Measurements from ENCODE around the gene PHF24.
"Not testable (repeated sequence)": the region's sequence is repeated elsewhere in the genome, so short reads cannot be mapped to it uniquely, and the experiment has no call there.

The PHF24 gene

GRCh38 chr9:34998266-34998665 is 40.2 kb downstream of the PHF24 start:
- no peak for DNase-seq

- DNase-seq: no peak
Observed at GRCh38 chr9:34999576-34999975, 41.5 kb downstream of the PHF24 start.

- DNase-seq: no peak
Observed at GRCh38 chr9:35000535-35001284, 42.6 kb downstream of the PHF24 start.

GRCh38 chr9:35001285-35001677 is 43.2 kb downstream of the PHF24 start:
- DNase-seq: no peak

GRCh38 chr9:35001803-35002502 is 43.9 kb downstream of the PHF24 start:
- no peak for DNase-seq

- no peak for DNase-seq
Observed at GRCh38 chr9:35002623-35003022, 44.5 kb downstream of the PHF24 start.

GRCh38 chr9:35004299-35004698 is 46.2 kb downstream of the PHF24 start:
- DNase-seq: not testable (repeated sequence)

- DNase-seq: no peak
Observed at GRCh38 chr9:35010351-35010958, 52.4 kb downstream of the PHF24 start.

GRCh38 chr9:35014517-35014916 is 56.4 kb downstream of the PHF24 start:
- no peak for DNase-seq

GRCh38 chr9:35023443-35023842 is 65.4 kb downstream of the PHF24 start:
- not testable (repeated sequence) for DNase-seq

- no peak for DNase-seq
Observed at GRCh38 chr9:35026671-35027070, 68.6 kb downstream of the PHF24 start.

GRCh38 chr9:35027374-35027773 is 69.3 kb downstream of the PHF24 start:
- DNase-seq: no peak

GRCh38 chr9:35027860-35028259 is 69.8 kb downstream of the PHF24 start:
- no peak for DNase-seq

- no peak for DNase-seq
Observed at GRCh38 chr9:35028341-35028740, 70.3 kb downstream of the PHF24 start.

- no peak for DNase-seq
Observed at GRCh38 chr9:35029241-35029640, 71.2 kb downstream of the PHF24 start.

- DNase-seq: no peak
Observed at GRCh38 chr9:35029852-35030251, 71.8 kb downstream of the PHF24 start.
